ENCODE measurements around the gene STARD13.

DNA sequence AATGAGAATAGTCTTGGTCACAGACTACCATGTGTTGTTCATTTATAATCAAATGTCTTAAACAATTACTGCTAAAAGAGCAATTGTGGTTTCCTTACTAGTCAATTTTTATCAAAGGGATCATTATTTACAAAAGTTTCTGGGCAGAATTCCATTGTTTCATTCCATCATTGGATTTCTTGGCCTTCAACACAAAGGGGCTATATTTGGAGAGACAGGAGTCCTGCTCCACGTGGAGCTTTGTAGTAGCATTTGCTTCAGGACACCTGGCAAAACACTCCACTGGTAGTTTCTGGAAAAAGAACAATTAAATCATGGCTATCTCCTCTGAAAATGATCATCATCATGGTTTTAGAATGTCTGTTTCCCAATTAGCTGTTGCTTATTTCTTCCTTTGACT lies 22.3 kb upstream of the STARD13 start:
- no peak for TF ChIP-seq EZH2 (IDR thresholded peaks at IDR 0.05)
- TF ChIP-seq, protein P1, sequence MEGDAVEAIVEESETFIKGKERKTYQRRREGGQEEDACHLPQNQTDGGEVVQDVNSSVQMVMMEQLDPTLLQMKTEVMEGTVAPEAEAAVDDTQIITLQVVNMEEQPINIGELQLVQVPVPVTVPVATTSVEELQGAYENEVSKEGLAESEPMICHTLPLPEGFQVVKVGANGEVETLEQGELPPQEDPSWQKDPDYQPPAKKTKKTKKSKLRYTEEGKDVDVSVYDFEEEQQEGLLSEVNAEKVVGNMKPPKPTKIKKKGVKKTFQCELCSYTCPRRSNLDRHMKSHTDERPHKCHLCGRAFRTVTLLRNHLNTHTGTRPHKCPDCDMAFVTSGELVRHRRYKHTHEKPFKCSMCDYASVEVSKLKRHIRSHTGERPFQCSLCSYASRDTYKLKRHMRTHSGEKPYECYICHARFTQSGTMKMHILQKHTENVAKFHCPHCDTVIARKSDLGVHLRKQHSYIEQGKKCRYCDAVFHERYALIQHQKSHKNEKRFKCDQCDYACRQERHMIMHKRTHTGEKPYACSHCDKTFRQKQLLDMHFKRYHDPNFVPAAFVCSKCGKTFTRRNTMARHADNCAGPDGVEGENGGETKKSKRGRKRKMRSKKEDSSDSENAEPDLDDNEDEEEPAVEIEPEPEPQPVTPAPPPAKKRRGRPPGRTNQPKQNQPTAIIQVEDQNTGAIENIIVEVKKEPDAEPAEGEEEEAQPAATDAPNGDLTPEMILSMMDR (IDR thresholded peaks at IDR 0.05 in 2 of 3, conservative IDR thresholded peaks at IDR 0.05 in 1 of 3; ENCODE audit: borderline replicate concordance in 1 of 3, insufficient read depth in 1 of 3, low read depth in 2 of 3, low read length in 2 of 3): no peak
- TF ChIP-seq, protein P2, sequence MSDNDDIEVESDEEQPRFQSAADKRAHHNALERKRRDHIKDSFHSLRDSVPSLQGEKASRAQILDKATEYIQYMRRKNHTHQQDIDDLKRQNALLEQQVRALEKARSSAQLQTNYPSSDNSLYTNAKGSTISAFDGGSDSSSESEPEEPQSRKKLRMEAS (IDR thresholded peaks at IDR 0.05): no peak
- TF ChIP-seq, protein P3, sequence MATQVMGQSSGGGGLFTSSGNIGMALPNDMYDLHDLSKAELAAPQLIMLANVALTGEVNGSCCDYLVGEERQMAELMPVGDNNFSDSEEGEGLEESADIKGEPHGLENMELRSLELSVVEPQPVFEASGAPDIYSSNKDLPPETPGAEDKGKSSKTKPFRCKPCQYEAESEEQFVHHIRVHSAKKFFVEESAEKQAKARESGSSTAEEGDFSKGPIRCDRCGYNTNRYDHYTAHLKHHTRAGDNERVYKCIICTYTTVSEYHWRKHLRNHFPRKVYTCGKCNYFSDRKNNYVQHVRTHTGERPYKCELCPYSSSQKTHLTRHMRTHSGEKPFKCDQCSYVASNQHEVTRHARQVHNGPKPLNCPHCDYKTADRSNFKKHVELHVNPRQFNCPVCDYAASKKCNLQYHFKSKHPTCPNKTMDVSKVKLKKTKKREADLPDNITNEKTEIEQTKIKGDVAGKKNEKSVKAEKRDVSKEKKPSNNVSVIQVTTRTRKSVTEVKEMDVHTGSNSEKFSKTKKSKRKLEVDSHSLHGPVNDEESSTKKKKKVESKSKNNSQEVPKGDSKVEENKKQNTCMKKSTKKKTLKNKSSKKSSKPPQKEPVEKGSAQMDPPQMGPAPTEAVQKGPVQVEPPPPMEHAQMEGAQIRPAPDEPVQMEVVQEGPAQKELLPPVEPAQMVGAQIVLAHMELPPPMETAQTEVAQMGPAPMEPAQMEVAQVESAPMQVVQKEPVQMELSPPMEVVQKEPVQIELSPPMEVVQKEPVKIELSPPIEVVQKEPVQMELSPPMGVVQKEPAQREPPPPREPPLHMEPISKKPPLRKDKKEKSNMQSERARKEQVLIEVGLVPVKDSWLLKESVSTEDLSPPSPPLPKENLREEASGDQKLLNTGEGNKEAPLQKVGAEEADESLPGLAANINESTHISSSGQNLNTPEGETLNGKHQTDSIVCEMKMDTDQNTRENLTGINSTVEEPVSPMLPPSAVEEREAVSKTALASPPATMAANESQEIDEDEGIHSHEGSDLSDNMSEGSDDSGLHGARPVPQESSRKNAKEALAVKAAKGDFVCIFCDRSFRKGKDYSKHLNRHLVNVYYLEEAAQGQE (IDR thresholded peaks at IDR 0.05; ENCODE audit: low read depth): no peak
